NCI-H187 (cell line): Measurements from ENCODE around the gene SPATS2L.

Experiments
- DNase-seq, 2 experiments: peaks; one replicate each; lab custom pipeline; 2025; lab: John Stamatoyannopoulos, UW

Gene SPATS2L

DNA sequence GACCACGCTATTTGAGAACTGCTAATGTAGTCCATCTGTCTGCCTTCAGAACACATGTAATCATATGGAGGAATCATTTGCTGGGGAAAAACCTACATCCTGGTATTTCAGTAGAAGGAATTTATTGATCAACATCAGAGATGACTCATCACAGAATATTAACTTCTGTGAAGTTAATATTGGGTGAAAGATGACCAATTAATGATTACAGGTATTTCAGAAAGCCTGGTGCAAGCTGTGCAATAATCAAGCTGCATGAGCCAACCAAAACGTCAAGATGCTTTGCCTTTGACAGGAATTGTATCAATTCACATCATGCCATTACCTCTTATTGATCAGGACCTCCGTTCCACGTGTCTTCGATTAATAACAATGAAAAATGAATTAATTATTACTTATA lies 9.4 kb upstream of the SPATS2L start:
- no peak for DNase-seq

GRCh38 chr2:200297989-200298388 lies 8.5 kb upstream of the SPATS2L start:
- no peak for DNase-seq

GRCh38 chr2:200298816-200299215 lies 7.7 kb upstream of the SPATS2L start:
- no peak for DNase-seq

DNA sequence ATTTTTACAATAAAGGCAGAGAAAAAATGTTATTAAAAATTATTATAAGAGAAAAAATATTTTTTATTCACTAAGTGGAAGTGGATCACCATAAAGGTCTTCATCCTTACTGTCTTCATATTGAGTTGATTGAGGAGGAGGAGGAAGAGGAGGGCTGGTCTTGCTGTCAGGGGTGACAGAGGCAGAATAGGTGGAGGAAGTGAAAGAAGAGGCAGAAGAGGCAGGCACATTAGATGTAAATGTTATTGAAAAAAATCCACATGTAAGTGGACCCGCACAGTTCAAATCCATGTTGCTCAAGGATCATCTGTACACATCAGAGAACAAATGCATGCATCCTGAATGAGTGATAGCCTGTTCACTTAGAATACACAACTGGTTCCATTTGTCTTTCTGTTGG lies 6.4 kb upstream of the SPATS2L start:
- DNase-seq: no peak

DNA sequence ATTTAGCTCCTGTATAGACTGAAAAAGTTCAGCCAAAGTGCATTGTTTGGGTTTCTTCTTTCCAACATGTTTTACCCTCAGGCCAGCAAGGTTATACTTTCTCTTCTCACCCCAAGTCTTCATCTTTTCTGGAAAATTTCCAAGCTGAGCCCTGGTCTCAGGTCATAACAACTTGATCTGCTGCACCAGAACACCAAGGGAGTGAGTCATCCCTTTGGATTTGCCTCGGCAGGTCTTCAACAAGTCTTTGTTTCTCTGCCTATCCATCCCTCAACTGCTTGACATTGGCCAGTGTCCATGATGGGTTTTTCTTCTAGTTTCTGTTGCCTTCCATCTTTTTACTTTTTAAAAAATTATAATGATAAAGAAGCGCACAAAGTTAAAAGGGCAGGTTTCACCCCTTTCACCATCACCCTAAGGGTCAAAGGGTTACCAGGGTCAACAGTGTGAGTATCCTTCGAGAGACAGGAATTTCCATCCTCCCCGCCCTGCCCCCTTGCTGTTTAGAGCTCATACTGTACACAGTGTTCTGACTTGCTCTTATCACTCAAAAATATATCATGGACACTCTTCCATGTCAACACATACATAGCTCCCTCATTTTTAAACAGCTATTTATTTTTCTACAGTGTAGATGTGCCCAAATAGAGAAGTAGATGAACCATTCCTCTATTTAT lies 5.7 kb upstream of the SPATS2L start:
- no peak for DNase-seq

DNA sequence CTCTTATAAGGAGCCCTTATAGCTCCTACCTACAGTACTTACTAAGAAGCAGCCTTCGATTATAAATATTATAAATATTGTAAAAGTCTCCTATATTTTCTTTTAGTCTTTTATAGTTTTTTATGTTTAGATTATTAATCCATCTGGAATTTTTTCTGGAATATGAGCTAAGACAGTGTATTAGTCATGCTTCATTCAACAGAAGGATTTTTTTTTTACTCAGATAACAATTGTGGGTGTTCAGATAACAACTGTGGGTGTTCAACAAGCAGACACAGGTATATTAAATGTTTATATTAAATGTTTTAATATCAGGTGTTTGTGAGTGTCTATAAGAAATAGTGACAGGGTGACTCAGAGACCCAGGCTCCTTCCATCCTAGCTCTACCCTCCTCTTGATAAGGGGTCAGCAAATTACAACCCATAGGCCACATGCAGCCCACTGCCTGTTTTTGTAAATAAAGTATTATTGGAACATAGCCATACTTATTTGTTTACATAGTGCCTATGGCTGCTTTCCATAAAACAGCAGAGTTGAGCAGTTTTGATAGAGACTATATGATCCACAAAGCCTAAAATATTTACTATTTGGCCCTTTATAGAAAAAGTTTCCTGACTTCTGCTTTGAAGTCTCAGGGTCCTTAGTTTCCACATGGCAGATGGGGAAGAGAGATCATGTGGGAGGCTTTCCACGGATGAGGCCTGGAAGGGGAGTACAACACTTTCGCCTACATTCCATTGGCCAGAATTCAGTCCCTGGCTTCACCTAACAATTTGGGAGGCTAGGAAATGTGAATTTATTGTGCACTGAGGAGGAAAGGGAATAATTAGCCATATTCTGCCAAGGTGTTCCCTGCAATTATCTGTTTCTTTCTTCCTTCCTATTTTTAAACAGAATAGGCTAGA lies 4.3 kb upstream of the SPATS2L start:
- no peak for DNase-seq

GRCh38 chr2:200302940-200303727 lies 3.4 kb upstream of the SPATS2L start:
- DNase-seq: no peak

DNA sequence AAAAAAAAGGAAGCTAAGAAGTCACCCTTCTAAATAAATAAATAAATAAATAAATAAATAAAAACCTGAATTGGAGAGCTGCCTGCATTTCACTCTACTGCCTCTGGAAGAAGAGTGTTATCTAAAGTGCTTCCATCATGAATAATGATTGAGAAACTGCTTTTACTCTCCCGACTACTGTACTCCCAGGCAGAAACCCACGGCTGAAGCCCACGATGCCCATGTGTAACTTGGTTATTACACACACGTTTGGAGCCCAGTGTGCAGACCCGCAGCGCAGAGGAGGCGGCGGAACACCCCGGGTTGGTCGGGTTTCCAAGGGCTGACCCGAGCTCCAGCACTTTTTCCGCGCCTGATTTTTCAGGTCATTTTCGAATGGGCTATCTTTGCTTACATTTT lies 697 bp upstream of the SPATS2L start:
- peak in 1 of 2 experiments; percentile 45 for DNase-seq

GRCh38 chr2:200306931-200307723 lies 634 bp downstream of the SPATS2L start:
- no peak for DNase-seq

DNA sequence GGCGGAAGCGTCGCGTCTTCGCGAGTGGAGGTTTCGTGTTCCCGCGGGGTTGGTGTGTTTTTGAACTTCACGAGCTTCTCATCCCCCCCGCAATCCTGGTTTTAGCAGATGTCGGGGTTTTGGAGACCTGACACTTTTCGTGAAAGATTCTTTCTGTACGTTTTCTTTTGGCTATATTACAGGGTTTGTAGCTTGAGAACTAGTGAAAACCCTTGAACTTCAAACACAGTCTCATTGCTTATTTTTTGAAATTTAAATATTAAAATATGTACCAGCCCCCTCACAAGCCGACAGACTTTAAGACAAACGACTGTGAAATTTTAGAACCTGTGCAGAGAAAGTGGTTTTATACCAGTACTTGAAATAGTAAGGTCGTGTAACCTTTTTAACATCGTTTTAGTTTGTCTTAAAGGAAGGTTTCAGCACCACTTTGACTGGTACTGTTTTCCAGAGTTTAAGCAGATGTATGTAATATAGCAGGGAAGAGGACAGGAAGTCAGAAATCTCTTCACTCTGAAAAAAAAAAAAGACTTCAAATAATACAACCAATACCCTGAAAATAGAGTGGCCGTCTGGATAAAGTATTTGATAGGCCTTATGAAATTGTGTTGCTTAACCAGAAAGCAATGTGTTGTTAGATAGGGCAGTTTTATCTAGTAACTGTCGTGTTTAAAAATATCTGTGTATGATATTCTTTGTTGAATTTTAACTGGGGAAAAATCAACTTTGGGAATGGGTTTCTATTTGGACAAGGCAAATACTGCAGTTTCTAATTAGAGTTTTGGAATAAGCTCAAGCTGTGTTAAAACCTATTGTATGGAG lies 1.4 kb downstream of the SPATS2L start:
- no peak for DNase-seq

DNA sequence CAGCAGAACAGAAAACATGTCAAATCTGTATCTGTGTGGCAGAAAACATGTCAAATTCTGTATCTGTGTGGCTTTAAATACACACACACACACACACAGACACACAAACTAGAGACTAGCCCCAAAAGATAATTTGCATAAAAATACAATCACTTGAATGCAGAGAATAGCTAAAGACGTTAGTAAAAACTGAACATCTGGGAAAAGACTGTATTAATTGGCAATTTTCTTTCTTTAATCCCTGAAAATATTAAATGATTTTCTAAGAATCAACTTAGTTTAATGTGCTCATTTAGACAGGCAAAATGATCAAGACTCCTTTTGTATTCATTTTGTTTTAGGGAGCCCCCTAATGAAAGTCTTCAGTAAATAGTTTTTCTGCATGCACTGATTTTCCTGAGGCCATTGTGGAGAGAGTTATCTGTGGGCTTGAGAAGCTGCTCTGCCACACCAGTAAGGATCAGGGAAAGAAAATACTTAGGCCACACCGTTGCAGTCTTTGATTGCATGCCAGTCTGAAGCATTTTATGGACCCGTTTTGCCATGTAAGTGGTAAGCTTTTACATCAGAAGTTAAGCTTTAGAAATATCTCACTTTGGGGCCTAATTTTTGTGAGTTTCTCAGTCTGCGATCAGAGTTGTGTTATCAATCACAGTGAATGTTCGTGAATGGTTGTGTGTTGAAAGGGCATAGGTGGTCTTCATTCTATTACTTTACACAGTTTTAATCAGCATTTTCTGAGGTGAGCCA lies 2.2 kb downstream of the SPATS2L start:
- no peak for DNase-seq

GRCh38 chr2:200309296-200310049 lies 3.0 kb downstream of the SPATS2L start:
- DNase-seq: no peak

GRCh38 chr2:200310545-200310971 lies 4.1 kb downstream of the SPATS2L start:
- no peak for DNase-seq

- DNase-seq: no peak
Measured at GRCh38 chr2:200311139-200311538, 4.6 kb downstream of the SPATS2L start.

DNA sequence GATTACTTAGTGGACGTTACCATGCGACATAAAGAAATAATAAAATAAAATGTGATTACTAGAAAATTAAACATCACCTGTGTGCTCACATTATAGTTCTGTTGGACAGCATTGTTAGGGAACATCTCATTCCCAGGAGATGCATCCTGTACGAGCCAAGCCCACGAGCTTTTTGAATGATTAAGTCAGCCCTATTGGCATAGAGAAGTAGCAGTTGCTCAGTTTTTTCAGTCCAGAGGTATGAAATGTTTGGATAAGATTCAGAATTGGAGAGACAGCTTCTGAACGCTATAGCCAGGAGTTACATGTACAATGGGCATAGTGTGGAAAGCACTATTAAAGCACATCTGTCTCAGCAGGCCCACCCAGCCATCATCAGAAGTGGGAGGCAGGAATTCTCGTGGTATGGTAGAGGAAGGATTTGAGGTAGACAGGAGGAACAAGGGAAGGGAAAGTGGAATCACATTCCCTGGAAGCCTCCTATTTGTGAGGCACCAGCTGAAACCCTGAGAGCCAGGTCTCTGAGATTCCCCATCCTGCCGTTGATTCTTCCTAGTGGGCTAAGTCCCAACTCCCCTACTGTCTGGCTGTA lies 8.6 kb downstream of the SPATS2L start:
- DNase-seq: no peak

GRCh38 chr2:200317975-200318374 lies 11.5 kb downstream of the SPATS2L start:
- DNase-seq: no peak

GRCh38 chr2:200318940-200319435 lies 12.5 kb downstream of the SPATS2L start:
- DNase-seq: no peak

DNA sequence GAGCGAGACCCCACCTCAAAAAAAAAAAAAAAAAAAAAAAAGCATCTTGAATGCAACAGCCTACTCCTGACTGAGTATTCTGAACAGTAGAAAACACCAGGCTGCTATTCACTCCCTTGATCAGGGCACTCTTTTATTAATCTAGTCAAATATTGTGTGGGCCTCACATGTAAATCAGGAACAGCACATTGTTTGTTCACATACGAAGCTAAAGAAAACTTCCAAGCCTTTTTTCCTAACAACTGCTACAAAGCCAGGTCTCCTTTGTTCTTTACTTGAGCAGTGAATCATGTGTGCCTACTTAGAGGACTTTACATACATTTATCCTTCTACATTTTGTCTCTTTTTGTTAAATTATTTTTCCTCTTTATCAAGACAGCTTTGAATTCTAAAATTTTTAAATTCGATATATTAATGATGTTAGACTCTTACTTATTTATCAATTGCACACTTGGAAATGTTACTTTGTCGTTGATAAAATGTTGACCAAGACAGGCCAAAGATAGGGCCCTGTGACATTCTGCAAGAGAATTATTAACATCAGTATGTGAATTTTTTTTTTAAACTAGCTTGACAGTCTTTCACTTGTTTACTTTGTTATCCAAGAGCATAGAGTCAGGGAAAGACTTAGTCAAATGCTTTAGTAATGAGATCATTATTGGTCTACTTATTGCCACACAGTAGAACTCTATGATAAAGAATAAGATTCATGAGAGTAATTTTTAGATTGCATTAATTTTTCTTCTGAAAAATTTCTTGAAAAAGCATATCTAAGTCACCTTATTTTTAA lies 13.2 kb downstream of the SPATS2L start:
- no peak for DNase-seq
